Endothelial cell of umbilical vein (primary cell): ENCODE measurements around the gene RASL10B. TPM values are rescaled to one million over a fixed set of nuclear protein-coding genes. Genes with fewer than 3 reads are reported as not detected.

ENCODE experiments used
- BruUV-seq: library from RNA; stranded (reverse); fragments of 400-500 nt; replicated peaks from 2 replicates; lab custom pipeline; 2021; lab: Mats Ljungman, UMichigan
- CTCF ChIA-PET: fragments of 300-600, 350-600 bp; sonication (Branson Sonifier 250); formaldehyde crosslinking; loops from one replicate; lab custom pipeline; 2021; ENCODE audit warnings: antibody characterized with exemption, inconsistent platforms; lab: Charles Lee
- POLR2A ChIA-PET: fragments of 300-600, 350-600 bp; sonication (Branson Sonifier 250); formaldehyde crosslinking; loops from one replicate; lab custom pipeline; 2021; ENCODE audit warnings: antibody characterized with exemption, inconsistent platforms; lab: Charles Lee
- DNase-seq: peaks from one replicate; pipeline ENCODE4 v3.0.0-alpha.2; 2011; ENCODE audit warnings: low read depth, low spot score
- FAIRE-seq: peaks from 2 replicates; lab custom pipeline; 2011; peaks lifted over from hg19 to GRCh38; lab: Jason Lieb, UNC
- H2AFZ ChIP-seq: 2 replicates; pipeline ENCODE4 v1.6.0; 2012; ENCODE audit warnings: low read depth, low read length, control low read depth, inconsistent platforms
- H3K27ac ChIP-seq: 2 replicates; pipeline ENCODE4 v1.5.1; 2011; ENCODE audit warnings: low read depth, mild to moderate bottlenecking, control low read depth, low read length, moderate library complexity; ENCODE audit not compliant: insufficient read depth
- H3K27me3 ChIP-seq, 2 experiments: 2 replicates each; pipeline versions ENCODE4 v1.6.0 to v1.6.1; 2011; ENCODE audit warnings: low read length in 2 of 2, mixed read lengths in 1 of 2; ENCODE audit not compliant: control insufficient read depth in 2 of 2, insufficient read depth in 2 of 2
- H3K36me3 ChIP-seq, 2 experiments: 2 replicates in 1 of 2; 3 replicates in 1 of 2; pipeline ENCODE4 v1.5.1; 2011; ENCODE audit warnings: low read length in 2 of 2, mild to moderate bottlenecking in 1 of 2, moderate library complexity in 1 of 2; ENCODE audit not compliant: control insufficient read depth in 2 of 2, insufficient read depth in 2 of 2; ENCODE audit errors: extremely low read depth in 1 of 2
- H3K4me1 ChIP-seq: 3 replicates; pipeline ENCODE4 v1.5.1; 2011; ENCODE audit warnings: mild to moderate bottlenecking, low read length; ENCODE audit not compliant: control insufficient read depth, insufficient read depth; ENCODE audit errors: extremely low read depth
- H3K4me2 ChIP-seq: 2 replicates; pipeline ENCODE4 v1.6.1; 2011; ENCODE audit warnings: low read length, control low read depth, mixed read lengths; ENCODE audit not compliant: insufficient read depth
- H3K4me3 ChIP-seq, 3 experiments: fragments of 200-600 bp in 1 of 3; sonication (generic), shearing (Covaris generic) in 1 of 3; replicated peaks in 1 of 3; 2 replicates each; pipeline ENCODE4 v1.5.1; 2011 to 2016; ENCODE audit warnings: control low read depth in 3 of 3, low read length in 3 of 3, mild to moderate bottlenecking in 2 of 3, inconsistent platforms in 1 of 3, low read depth in 1 of 3, moderate library complexity in 1 of 3; ENCODE audit not compliant: insufficient read depth in 1 of 3
- H3K79me2 ChIP-seq: 2 replicates; pipeline ENCODE4 v1.6.0; 2012; ENCODE audit warnings: low read length, inconsistent platforms; ENCODE audit not compliant: control insufficient read depth, insufficient read depth
- H3K9ac ChIP-seq: replicated peaks from 2 replicates; pipeline ENCODE3; 2011; ENCODE audit warnings: low read length, control low read depth; ENCODE audit not compliant: insufficient read depth; ENCODE audit errors: extremely low read depth
- H3K9me1 ChIP-seq: replicated peaks from 3 replicates; pipeline ENCODE4 v1.6.0; 2011; ENCODE audit warnings: mild to moderate bottlenecking, low read length; ENCODE audit not compliant: control insufficient read depth, insufficient read depth; ENCODE audit errors: extremely low read depth
- H3K9me3 ChIP-seq: replicated peaks from 2 replicates; pipeline ENCODE4 v1.5.1; 2012; ENCODE audit warnings: low read length, inconsistent platforms; ENCODE audit not compliant: control insufficient read depth, insufficient read depth
- H4K20me1 ChIP-seq: replicated peaks from 2 replicates; pipeline ENCODE3; 2011; ENCODE audit warnings: mild to moderate bottlenecking, low read length; ENCODE audit not compliant: control insufficient read depth, insufficient read depth; ENCODE audit errors: extremely low read depth
- EZH2 ChIP-seq: IDR thresholded peaks from 2 replicates; pipeline ENCODE4 v1.6.1; 2012; ENCODE audit warnings: borderline replicate concordance, low read depth, mild to moderate bottlenecking, moderate library complexity, low read length, inconsistent platforms; ENCODE audit not compliant: severe bottlenecking
- FOS ChIP-seq: IDR thresholded peaks from 2 replicates; pipeline ENCODE4 v1.6.1; 2011; ENCODE audit warnings: mild to moderate bottlenecking, low read length, moderate library complexity, borderline replicate concordance; ENCODE audit not compliant: insufficient read depth
- GATA2 ChIP-seq: IDR thresholded peaks from 2 replicates; pipeline ENCODE4 v1.7.0; 2011; ENCODE audit warnings: low read depth, mild to moderate bottlenecking, moderate library complexity, mixed read lengths, low read length; ENCODE audit not compliant: insufficient read length, insufficient read depth
- JUN ChIP-seq: IDR thresholded peaks from 2 replicates; pipeline ENCODE4 v1.6.1; 2011; ENCODE audit warnings: borderline replicate concordance, low read depth; ENCODE audit not compliant: insufficient read length, insufficient read depth
- MYC ChIP-seq: IDR thresholded peaks from one replicate; pipeline ENCODE4 v1.6.1; 2011; ENCODE audit warnings: mild to moderate bottlenecking, low read depth, low read length
- POLR2A ChIP-seq: IDR thresholded peaks from 2 replicates; pipeline ENCODE4 v1.6.1; 2012; ENCODE audit warnings: low read depth, mild to moderate bottlenecking, control low read depth, low read length
- POLR2AphosphoS5 ChIP-seq: IDR thresholded peaks from 2 replicates; pipeline ENCODE4 v1.6.1; 2012; ENCODE audit warnings: low read depth, mild to moderate bottlenecking, control low read depth, low read length, moderate library complexity; ENCODE audit not compliant: insufficient read depth
- dilution Hi-C: fragments of 300-500 bp; cut with MboI; formaldehyde crosslinking; loops from one replicate; pipeline ENCODE4 v1.15.0; 2019; ENCODE audit warnings: low sequenced_read_pairs; ENCODE audit not compliant: extremely low pct_ligation_motif_present
- intact Hi-C: fragments of 100-400 bp; cut with micrococcal nuclease; formaldehyde crosslinking; loops from one replicate; pipeline ENCODE4 v1.10.0; 2022
- polyA plus RNA-seq, 4 experiments: library from polyadenylated mRNA; depleted of rRNA in 3 of 4; stranded (reverse) in 3 of 4; unstranded in 1 of 4; fragments of >200 nt; gene quantifications; 2 replicates each; pipeline versions ENCODE4 v1.2.1 to v1.2.3, GENCODE V29; 2011 to 2012; ENCODE audit warnings: missing spikeins in 1 of 4
- total RNA-seq: library from RNA; stranded (reverse); gene quantifications from 2 replicates; pipeline ENCODE4 v1.2.3, GENCODE V29; 2021
- TF ChIP-seq, protein P1 (sequence below), 2 donors: IDR thresholded peaks; 1 replicate in 1 of 2; 2 replicates in 1 of 2; pipeline ENCODE4 v1.5.1; 2011; ENCODE audit warnings: low read length in 2 of 2, mild to moderate bottlenecking in 2 of 2, moderate library complexity in 2 of 2, control low read depth in 1 of 2, inconsistent platforms in 1 of 2, low read depth in 1 of 2; ENCODE audit not compliant: insufficient read depth in 1 of 2; ENCODE audit errors: extremely low read depth in 1 of 2
- TF ChIP-seq, protein P2 (sequence below): IDR thresholded peaks from 2 replicates; pipeline ENCODE4 v1.6.1; 2011; ENCODE audit not compliant: insufficient read depth, insufficient read length

RASL10B gene
- total and polyA plus RNA-seq, 2 donors (not counting 3 experiments of a cell fraction or from before 2014, with no cell fraction given) = 0.19 to 0.71 TPM

- Histone ChIP-seq H3K9me3 (no peaks in the 10 kb centered on the region), H3K9me1 (no peaks in the 10 kb centered on the region), H3K36me3 (no peaks in the 10 kb centered on the region), H3K9ac (no peak overlapping the region), H4K20me1 (no peaks in the 10 kb centered on the region), H3K79me2 (no peaks in the 10 kb centered on the region), H3K4me3 (no peak overlapping the region), H3K4me1 (peaks cover 7% of the 10 kb centered on the region), H2AFZ (no peak overlapping the region), H3K4me2 (no peak overlapping the region), H3K27me3 (peaks cover 2 to 3% of the 10 kb centered on the region in 2 experiments), H3K27ac (no peak overlapping the region)
- POLR2A ChIA-PET = interaction anchor here (1.0 kb wide), 1 partner anchor 42 kb away, joined by 8 read pairs; the partner anchor contains the start of gene TAF15
- CTCF ChIA-PET = interaction anchor here (1.0 to 8.5 kb wide), 12 partner anchors 10 to 153 kb away, joined by 4 to 453 read pairs (median 6); partner anchors contain the start of gene TAF15
- no peak for FAIRE-seq
- dilution Hi-C loops = no loop called here
- intact Hi-C loops = no loop called here
- TF ChIP-seq GATA2 (no peak), FOS (no peak), EZH2 (no peak), JUN (no peak), MYC (no peak), POLR2AphosphoS5 (no peak), POLR2A (no peak)
- TF ChIP-seq, protein P1, sequence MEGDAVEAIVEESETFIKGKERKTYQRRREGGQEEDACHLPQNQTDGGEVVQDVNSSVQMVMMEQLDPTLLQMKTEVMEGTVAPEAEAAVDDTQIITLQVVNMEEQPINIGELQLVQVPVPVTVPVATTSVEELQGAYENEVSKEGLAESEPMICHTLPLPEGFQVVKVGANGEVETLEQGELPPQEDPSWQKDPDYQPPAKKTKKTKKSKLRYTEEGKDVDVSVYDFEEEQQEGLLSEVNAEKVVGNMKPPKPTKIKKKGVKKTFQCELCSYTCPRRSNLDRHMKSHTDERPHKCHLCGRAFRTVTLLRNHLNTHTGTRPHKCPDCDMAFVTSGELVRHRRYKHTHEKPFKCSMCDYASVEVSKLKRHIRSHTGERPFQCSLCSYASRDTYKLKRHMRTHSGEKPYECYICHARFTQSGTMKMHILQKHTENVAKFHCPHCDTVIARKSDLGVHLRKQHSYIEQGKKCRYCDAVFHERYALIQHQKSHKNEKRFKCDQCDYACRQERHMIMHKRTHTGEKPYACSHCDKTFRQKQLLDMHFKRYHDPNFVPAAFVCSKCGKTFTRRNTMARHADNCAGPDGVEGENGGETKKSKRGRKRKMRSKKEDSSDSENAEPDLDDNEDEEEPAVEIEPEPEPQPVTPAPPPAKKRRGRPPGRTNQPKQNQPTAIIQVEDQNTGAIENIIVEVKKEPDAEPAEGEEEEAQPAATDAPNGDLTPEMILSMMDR (IDR thresholded peaks at IDR 0.05; ENCODE audit: extremely low read depth in 1 of 2, insufficient read depth in 1 of 2, low read depth in 1 of 2, low read length in 2 of 2) = no peak
- TF ChIP-seq, protein P2, sequence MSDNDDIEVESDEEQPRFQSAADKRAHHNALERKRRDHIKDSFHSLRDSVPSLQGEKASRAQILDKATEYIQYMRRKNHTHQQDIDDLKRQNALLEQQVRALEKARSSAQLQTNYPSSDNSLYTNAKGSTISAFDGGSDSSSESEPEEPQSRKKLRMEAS = no peak
- BruUV-seq = no TSS peak
- DNase-seq = no peak
These were observed 35.0 kb downstream of the RASL10B start for GRCh38 chr17:35766489-35766877.
